ENCODE results near the gene APOA5. TPM values are rescaled to one million over a fixed set of nuclear protein-coding genes. Genes with fewer than 3 reads are reported as not detected.
A peak's percentile ranks its signal among the peaks of the same experiment; 100 is the strongest.

The APOA5 gene
- total and polyA plus RNA-seq, 9 of the 15 experiments (the other 6 are each of a cell fraction or from before 2014, with no cell fraction given): not detected

DNA sequence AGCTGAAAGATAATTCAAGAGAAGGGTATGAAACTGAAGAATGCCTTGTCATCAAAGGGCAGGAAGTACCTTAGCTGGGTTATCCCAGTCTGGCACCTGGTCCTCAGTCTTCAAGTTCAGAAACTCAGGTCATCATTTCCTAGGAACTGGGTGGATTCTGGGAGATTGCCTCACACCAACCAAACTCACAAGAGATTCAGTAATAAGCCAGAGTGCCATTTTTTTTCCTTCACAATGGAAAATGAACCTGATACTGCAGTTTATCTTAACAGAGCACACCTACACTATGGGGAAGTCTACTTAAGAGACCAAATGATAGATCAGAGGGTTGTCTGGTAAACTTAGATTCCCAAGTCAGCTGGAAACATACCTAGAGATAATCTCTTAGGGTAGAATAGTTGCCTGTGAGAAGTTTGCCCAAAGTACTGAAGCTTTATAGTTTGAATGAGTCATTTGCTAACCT is 15.1 kb downstream of the APOA5 start (continued):
- TF ChIP-seq ETV5 (CRISPR knock-in tag; IDR thresholded peaks at IDR 0.05; ENCODE audit: low read depth): no peak
- TF ChIP-seq RBFOX2 (IDR thresholded peaks at IDR 0.05; ENCODE audit: low read depth, low read length): no peak
- TF ChIP-seq LEF1 (IDR thresholded peaks at IDR 0.05): no peak
- TF ChIP-seq ATF7 (IDR thresholded peaks at IDR 0.05): no peak
- peak; percentile 64 for TF ChIP-seq CBFA2T2 (conservative IDR thresholded peaks at IDR 0.05)
- TF ChIP-seq, protein P1, sequence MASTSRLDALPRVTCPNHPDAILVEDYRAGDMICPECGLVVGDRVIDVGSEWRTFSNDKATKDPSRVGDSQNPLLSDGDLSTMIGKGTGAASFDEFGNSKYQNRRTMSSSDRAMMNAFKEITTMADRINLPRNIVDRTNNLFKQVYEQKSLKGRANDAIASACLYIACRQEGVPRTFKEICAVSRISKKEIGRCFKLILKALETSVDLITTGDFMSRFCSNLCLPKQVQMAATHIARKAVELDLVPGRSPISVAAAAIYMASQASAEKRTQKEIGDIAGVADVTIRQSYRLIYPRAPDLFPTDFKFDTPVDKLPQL (IDR thresholded peaks at IDR 0.05; ENCODE audit: extremely low read depth, insufficient read length): no peak
- TF ChIP-seq ZNF311 (CRISPR knock-in tag; IDR thresholded peaks at IDR 0.05): no peak
- TF ChIP-seq TSC22D4 (tag; IDR thresholded peaks at IDR 0.05): no peak
- no peak for TF ChIP-seq BCOR (IDR thresholded peaks at IDR 0.05)
- TF ChIP-seq JUND (IDR thresholded peaks at IDR 0.05; ENCODE audit: borderline replicate concordance, low read depth, low read length): no peak
- TF ChIP-seq JUND (tag; IDR thresholded peaks at IDR 0.05; ENCODE audit: borderline replicate concordance, low read depth, low read length): no peak
- TF ChIP-seq TAF15 (IDR thresholded peaks at IDR 0.05; ENCODE audit: low read depth, low read length): no peak
- TF ChIP-seq, protein P2, sequence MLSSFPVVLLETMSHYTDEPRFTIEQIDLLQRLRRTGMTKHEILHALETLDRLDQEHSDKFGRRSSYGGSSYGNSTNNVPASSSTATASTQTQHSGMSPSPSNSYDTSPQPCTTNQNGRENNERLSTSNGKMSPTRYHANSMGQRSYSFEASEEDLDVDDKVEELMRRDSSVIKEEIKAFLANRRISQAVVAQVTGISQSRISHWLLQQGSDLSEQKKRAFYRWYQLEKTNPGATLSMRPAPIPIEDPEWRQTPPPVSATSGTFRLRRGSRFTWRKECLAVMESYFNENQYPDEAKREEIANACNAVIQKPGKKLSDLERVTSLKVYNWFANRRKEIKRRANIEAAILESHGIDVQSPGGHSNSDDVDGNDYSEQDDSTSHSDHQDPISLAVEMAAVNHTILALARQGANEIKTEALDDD (IDR thresholded peaks at IDR 0.05): peak; percentile 90
- no peak for TF ChIP-seq CHD2 (IDR thresholded peaks at IDR 0.05; ENCODE audit: low read depth, low read length)
- TF ChIP-seq TEAD2 (tag; IDR thresholded peaks at IDR 0.05): no peak
- TF ChIP-seq ZNF12 (CRISPR knock-in tag; IDR thresholded peaks at IDR 0.05): no peak
- TF ChIP-seq, protein P3, sequence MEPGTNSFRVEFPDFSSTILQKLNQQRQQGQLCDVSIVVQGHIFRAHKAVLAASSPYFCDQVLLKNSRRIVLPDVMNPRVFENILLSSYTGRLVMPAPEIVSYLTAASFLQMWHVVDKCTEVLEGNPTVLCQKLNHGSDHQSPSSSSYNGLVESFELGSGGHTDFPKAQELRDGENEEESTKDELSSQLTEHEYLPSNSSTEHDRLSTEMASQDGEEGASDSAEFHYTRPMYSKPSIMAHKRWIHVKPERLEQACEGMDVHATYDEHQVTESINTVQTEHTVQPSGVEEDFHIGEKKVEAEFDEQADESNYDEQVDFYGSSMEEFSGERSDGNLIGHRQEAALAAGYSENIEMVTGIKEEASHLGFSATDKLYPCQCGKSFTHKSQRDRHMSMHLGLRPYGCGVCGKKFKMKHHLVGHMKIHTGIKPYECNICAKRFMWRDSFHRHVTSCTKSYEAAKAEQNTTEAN (CRISPR knock-in tag; IDR thresholded peaks at IDR 0.05): no peak
- no peak for TF ChIP-seq ZNF140 (CRISPR knock-in tag; IDR thresholded peaks at IDR 0.05)
- no peak for TF ChIP-seq EWSR1 (IDR thresholded peaks at IDR 0.05; ENCODE audit: borderline replicate concordance, low read depth, partially characterized antibody)
- TF ChIP-seq, protein P4, sequence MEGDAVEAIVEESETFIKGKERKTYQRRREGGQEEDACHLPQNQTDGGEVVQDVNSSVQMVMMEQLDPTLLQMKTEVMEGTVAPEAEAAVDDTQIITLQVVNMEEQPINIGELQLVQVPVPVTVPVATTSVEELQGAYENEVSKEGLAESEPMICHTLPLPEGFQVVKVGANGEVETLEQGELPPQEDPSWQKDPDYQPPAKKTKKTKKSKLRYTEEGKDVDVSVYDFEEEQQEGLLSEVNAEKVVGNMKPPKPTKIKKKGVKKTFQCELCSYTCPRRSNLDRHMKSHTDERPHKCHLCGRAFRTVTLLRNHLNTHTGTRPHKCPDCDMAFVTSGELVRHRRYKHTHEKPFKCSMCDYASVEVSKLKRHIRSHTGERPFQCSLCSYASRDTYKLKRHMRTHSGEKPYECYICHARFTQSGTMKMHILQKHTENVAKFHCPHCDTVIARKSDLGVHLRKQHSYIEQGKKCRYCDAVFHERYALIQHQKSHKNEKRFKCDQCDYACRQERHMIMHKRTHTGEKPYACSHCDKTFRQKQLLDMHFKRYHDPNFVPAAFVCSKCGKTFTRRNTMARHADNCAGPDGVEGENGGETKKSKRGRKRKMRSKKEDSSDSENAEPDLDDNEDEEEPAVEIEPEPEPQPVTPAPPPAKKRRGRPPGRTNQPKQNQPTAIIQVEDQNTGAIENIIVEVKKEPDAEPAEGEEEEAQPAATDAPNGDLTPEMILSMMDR (IDR thresholded peaks at IDR 0.05 in 2 of 3, conservative IDR thresholded peaks at IDR 0.05 in 1 of 3; ENCODE audit: insufficient read depth in 2 of 3, low read depth in 1 of 3, low read length in 3 of 3): no peak
- no peak for TF ChIP-seq SIX5 (IDR thresholded peaks at IDR 0.05; ENCODE audit: borderline replicate concordance in 1 of 2, insufficient read depth in 1 of 2, low read depth in 1 of 2, low read length in 2 of 2)
- TF ChIP-seq CBX2 (IDR thresholded peaks at IDR 0.05; ENCODE audit: insufficient read depth, low read length, poor library complexity, severe bottlenecking): no peak
- TF ChIP-seq ZNF23 (CRISPR knock-in tag; IDR thresholded peaks at IDR 0.05): no peak
- TF ChIP-seq, protein P5, sequence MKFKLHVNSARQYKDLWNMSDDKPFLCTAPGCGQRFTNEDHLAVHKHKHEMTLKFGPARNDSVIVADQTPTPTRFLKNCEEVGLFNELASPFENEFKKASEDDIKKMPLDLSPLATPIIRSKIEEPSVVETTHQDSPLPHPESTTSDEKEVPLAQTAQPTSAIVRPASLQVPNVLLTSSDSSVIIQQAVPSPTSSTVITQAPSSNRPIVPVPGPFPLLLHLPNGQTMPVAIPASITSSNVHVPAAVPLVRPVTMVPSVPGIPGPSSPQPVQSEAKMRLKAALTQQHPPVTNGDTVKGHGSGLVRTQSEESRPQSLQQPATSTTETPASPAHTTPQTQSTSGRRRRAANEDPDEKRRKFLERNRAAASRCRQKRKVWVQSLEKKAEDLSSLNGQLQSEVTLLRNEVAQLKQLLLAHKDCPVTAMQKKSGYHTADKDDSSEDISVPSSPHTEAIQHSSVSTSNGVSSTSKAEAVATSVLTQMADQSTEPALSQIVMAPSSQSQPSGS (CRISPR knock-in tag; IDR thresholded peaks at IDR 0.05): no peak

Data from K562 (cell line).